Ascending aorta (tissue), 2 donors: Measurements from ENCODE around the gene CACNG7. TPM values are rescaled to one million over a fixed set of nuclear protein-coding genes. Genes with fewer than 3 reads are reported as not detected.

Experiments
- DNase-seq, 2 donors: peaks; one replicate each; pipeline ENCODE4 v3.0.0-alpha.2; 2019; ENCODE audit warnings: low spot score in 2 of 2
- H3K27ac ChIP-seq, 2 donors: fragments of 200-600 bp; sonication (generic); one replicate each; pipeline ENCODE4 v1.5.1; 2016 to 2017; ENCODE audit warnings: mild to moderate bottlenecking in 1 of 2
- H3K27me3 ChIP-seq: fragments of 200-600 bp; sonication (generic); one replicate; pipeline ENCODE4 v1.5.1; 2017
- H3K36me3 ChIP-seq, 2 donors: fragments of 200-600 bp; sonication (generic); one replicate each; pipeline ENCODE4 v1.5.1; 2016
- H3K4me1 ChIP-seq, 2 donors: fragments of 200-600 bp; sonication (generic); one replicate each; pipeline ENCODE4 v1.5.1; 2016 to 2017; ENCODE audit warnings: mild to moderate bottlenecking in 1 of 2
- H3K4me3 ChIP-seq, 2 donors: fragments of 200-600 bp; sonication (generic); one replicate each; pipeline ENCODE4 v1.5.1; 2016 to 2017; ENCODE audit warnings: mild to moderate bottlenecking in 1 of 2
- H3K9me3 ChIP-seq, 2 donors: fragments of 200-600 bp; sonication (generic); one replicate each; pipeline ENCODE4 v1.5.1; 2016
- CTCF ChIP-seq, 3 experiments: fragments of 200-600 bp in 2 of 3; fragments of 450-650 bp in 1 of 3; sonication (generic) in 2 of 3; IDR thresholded peaks; one replicate each; pipeline ENCODE4 v1.5.1; 2016 to 2019; ENCODE audit warnings: antibody characterized with exemption in 3 of 3, mild to moderate bottlenecking in 1 of 3, moderate library complexity in 1 of 3
- intact Hi-C: fragments of 100-400 bp; cut with DNase I; formaldehyde crosslinking; loops from one replicate; pipeline ENCODE4 v1.15.1; 2023
- total RNA-seq: library from RNA; depleted of rRNA; stranded (reverse); fragments of >200 nt; gene quantifications from one replicate; pipeline ENCODE4 v1.1.0, GENCODE V29; 2016

Gene CACNG7
- total RNA-seq, 1 donor from 2014 or later: not detected

GRCh38 chr19:53885036-53885435 lies 24.0 kb upstream of the CACNG7 start:
- no peaks in the 10 kb centered on the region for H3K36me3 ChIP-seq
- no peak for TF ChIP-seq CTCF (IDR thresholded peaks at IDR 0.05)
- H3K27me3 ChIP-seq: peaks cover 29% of the 10 kb centered on the region
- no peaks in the 10 kb centered on the region for H3K9me3 ChIP-seq
- no peak overlapping the region for H3K27ac ChIP-seq
- DNase-seq: no peak
- peaks cover 6 to 13% of the 10 kb centered on the region in 2 donors for H3K4me1 ChIP-seq
- H3K4me3 ChIP-seq: no peak overlapping the region
- intact Hi-C loops: no loop called here

- H3K27ac ChIP-seq: no peak overlapping the region
- no peak overlapping the region for H3K4me3 ChIP-seq
- peaks cover 12% of the 10 kb centered on the region for H3K27me3 ChIP-seq
- intact Hi-C loops: no loop called here
- TF ChIP-seq CTCF (IDR thresholded peaks at IDR 0.05): no peak
- H3K9me3 ChIP-seq: no peaks in the 10 kb centered on the region
- no peak for DNase-seq
- H3K36me3 ChIP-seq: no peaks in the 10 kb centered on the region
- no peaks in the 10 kb centered on the region for H3K4me1 ChIP-seq
Observed at GRCh38 chr19:53892301-53892980, 16.6 kb upstream of the CACNG7 start.

- peaks cover 12% of the 10 kb centered on the region for H3K27me3 ChIP-seq
- H3K4me1 ChIP-seq: no peaks in the 10 kb centered on the region
- H3K36me3 ChIP-seq: no peaks in the 10 kb centered on the region
- no peaks in the 10 kb centered on the region for H3K9me3 ChIP-seq
- DNase-seq: no peak
- H3K27ac ChIP-seq: no peak overlapping the region
- intact Hi-C loops: no loop called here
- no peak for TF ChIP-seq CTCF (IDR thresholded peaks at IDR 0.05)
- no peak overlapping the region for H3K4me3 ChIP-seq
Observed at GRCh38 chr19:53892981-53893325, 16.1 kb upstream of the CACNG7 start.

GRCh38 chr19:53894707-53895106 lies 14.4 kb upstream of the CACNG7 start:
- DNase-seq: no peak
- Histone ChIP-seq H3K4me1 (no peaks in the 10 kb centered on the region), H3K27me3 (peaks cover 8% of the 10 kb centered on the region), H3K27ac (no peak overlapping the region), H3K4me3 (no peak overlapping the region), H3K36me3 (no peaks in the 10 kb centered on the region), H3K9me3 (no peaks in the 10 kb centered on the region)
- intact Hi-C loops: no loop called here
- no peak for TF ChIP-seq CTCF (IDR thresholded peaks at IDR 0.05)

GRCh38 chr19:53896682-53897081 lies 12.4 kb upstream of the CACNG7 start:
- Histone ChIP-seq H3K9me3 (no peaks in the 10 kb centered on the region), H3K27me3 (no peaks in the 10 kb centered on the region), H3K4me3 (no peak overlapping the region), H3K36me3 (no peaks in the 10 kb centered on the region), H3K4me1 (no peaks in the 10 kb centered on the region), H3K27ac (no peak overlapping the region)
- TF ChIP-seq CTCF (IDR thresholded peaks at IDR 0.05): no peak
- DNase-seq: no peak
- intact Hi-C loops: no loop called here

- H3K9me3 ChIP-seq: no peaks in the 10 kb centered on the region
- no peak for DNase-seq
- no peaks in the 10 kb centered on the region for H3K36me3 ChIP-seq
- TF ChIP-seq CTCF (IDR thresholded peaks at IDR 0.05): no peak
- no peaks in the 10 kb centered on the region for H3K27me3 ChIP-seq
- intact Hi-C loops: no loop called here
- no peak overlapping the region for H3K4me3 ChIP-seq
- no peak overlapping the region for H3K27ac ChIP-seq
- H3K4me1 ChIP-seq: no peaks in the 10 kb centered on the region
Observed at GRCh38 chr19:53897459-53897858, 11.6 kb upstream of the CACNG7 start.
